LNCaP clone FGC (cell line): Measurements from ENCODE around the gene D2HGDH.
"Not testable (repeated sequence)": the region's sequence is repeated elsewhere in the genome, so short reads cannot be mapped to it uniquely, and the experiment has no call there.

Experiments used
- DNase-seq: peaks from one replicate; pipeline ENCODE4 v3.0.0-alpha.2; 2011; ENCODE audit warnings: low read depth
- H3K4me3 ChIP-seq: 2 replicates; pipeline ENCODE4 v1.5.1; 2011; ENCODE audit warnings: mild to moderate bottlenecking, low read depth, low read length, control low read depth
- CTCF ChIP-seq: IDR thresholded peaks from 2 replicates; pipeline ENCODE4 v1.5.1; 2012; ENCODE audit warnings: mild to moderate bottlenecking; ENCODE audit not compliant: control insufficient read depth, insufficient read depth; ENCODE audit errors: extremely low read depth

The D2HGDH gene

GRCh38 chr2:241804326-241805229, 70.1 kb downstream of the D2HGDH start:
- no peak for DNase-seq
- H3K4me3 ChIP-seq: no peak overlapping the region
- no peak for TF ChIP-seq CTCF

GRCh38 chr2:241806217-241806616, 71.8 kb downstream of the D2HGDH start:
- DNase-seq, H3K4me3 ChIP-seq: not testable (repeated sequence)

- TF ChIP-seq CTCF: no peak
- no peak overlapping the region for H3K4me3 ChIP-seq
- DNase-seq: no peak
Measured at GRCh38 chr2:241808051-241808720, 73.8 kb downstream of the D2HGDH start.

- no peak for TF ChIP-seq CTCF
- DNase-seq: no peak
- no peak within 1 kb of the TSS for H3K4me3 ChIP-seq
Measured at GRCh38 chr2:241808721-241809382, 74.4 kb downstream of the D2HGDH start, which contains the start of gene NEU4. Gene NEU4 (plus strand): TSS chr2:241809193. CDS start chr2:241814485, 5,292 bp downstream.

GRCh38 chr2:241809383-241810306, 75.2 kb downstream of the D2HGDH start:
- no peak for TF ChIP-seq CTCF
- no peak for DNase-seq
- H3K4me3 ChIP-seq: no peak overlapping the region

GRCh38 chr2:241810307-241811200, 76.1 kb downstream of the D2HGDH start:
- TF ChIP-seq CTCF: no peak
- no peak overlapping the region for H3K4me3 ChIP-seq
- no peak for DNase-seq
